GM19372 (cell line): ENCODE results near the gene GAGE10.
"Not testable (repeated sequence)": the region's sequence is repeated elsewhere in the genome, so short reads cannot be mapped to it uniquely, and the experiment has no call there.

Experiments used
- ATAC-seq: cut with Tn5 transposase; IDR thresholded peaks from one replicate; pipeline ENCODE4 v1.9.1; 2021; ENCODE audit warnings: mild to moderate bottlenecking, low read depth, moderate library complexity; ENCODE audit not compliant: unreplicated experiment

Gene GAGE10

DNA sequence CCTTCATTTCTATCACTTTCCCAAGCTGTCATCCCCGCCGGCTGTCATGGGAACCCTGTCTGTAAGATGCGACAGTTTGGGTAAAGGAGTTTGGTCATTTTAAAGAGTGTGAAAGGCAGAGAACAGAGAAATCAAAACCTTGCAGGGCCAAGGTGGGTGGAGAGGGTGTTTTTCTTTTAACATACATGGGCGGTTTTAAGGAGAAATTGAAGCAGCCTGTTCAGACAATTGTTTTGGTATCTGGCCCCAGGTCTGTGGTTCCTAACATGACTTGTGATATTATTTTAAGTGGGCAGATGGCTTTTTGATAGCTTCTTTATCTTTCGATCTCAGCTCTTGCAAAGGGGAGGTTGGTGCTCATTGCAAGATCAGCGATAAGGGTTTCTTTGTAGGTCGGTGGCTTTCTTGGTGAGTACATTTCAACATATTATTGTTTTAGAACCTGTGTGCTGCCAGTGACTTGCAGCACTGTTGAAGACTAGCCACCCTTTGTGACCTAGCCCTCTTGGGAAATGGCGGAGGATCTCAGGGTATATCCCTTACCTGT is 30.2 kb upstream of the GAGE10 start:
- ATAC-seq = no peak

DNA sequence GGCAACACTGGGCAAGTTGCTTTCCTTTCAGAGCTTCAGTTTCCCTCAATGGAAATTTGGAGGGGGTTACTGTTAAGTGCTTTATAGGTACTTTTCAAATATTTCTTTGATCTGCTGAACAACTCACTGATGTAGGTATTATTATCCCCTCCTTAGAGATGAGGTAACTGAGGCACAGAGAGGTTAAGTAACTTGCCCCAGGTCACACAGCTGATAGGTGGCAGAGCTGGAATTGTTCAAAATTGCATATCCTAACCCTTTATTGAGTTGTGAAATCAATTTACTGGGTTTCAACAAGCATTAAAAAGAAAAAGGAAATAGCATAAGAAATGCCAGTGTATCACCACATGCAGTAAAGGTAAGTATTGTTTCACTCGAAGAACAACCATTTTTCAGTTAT is 27.2 kb upstream of the GAGE10 start:
- ATAC-seq = no peak

DNA sequence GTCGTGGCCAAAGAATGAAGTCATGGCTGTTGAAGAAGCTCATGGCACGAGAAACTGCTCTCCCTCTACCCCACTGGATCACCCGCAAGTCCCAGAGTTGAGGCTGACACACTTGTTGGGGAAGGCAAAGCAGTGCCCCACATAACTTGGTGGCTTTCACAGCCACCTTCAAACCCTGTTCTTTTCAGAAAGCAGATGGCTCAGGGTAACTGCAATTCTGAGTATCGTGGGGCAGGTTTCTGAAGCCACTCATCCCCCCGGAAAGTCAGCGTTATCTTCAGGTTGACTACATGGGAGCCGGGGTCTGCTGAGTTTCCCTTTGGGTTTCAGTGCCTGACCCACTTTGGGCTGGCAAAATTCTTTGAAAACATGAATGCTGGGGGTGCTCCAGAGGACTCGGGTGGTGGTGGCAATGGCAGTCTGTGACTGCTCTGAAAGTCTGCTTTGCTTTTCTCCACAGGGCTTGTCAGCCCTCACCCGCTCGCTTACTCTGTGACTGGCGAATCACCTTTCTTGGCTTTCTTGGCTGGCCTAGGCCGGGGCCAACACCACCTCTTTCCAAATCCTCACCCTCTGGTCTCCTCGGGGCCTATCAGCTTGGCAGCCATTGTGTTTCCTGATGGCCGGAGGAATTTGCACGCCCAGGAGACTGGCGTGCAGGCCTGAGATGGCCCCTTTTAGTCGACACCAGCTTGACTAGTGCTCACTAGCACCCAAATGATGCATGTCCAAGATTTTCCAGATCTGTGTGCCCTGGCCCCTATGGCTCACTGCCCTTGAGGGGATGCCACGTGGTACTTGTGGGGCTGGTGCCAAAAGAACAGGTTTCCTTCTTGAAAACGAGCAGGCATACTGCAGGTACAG is 26.5 kb upstream of the GAGE10 start:
- ATAC-seq = no peak

DNA sequence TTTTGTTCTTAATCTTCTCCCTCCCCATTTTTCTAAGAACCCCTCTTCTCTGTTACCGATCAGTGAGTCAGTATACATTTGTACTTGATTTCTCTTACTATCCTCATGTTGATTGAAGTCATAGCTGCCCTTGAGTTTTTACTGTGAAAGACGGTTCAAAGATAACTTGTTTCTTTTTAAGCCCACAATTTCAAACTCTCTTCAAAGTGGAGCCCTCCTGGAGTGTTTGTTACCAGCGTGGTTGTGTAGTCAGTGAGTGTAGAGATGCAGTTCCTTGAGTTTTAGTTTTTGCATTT is 26.0 kb upstream of the GAGE10 start:
- ATAC-seq = no peak

DNA sequence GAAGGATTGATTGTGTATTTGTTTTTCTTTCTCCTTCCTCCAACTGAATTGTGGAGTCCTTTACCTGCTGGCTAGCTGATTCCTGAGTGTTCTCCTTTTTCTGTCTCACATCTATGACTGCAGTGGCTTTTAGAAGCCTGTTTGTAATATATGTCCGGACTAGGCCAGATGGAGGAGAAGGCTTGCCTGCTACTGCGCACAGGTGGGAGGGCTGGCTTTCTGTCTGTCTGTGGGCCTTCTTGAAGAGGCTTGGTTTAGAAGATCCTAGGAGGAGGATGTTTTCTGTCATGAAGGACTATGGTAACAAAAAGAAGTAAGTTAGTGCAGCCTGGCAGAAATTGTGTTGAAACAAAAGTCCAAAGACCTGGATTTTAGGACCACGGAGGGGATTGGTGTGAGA is 25.4 kb upstream of the GAGE10 start:
- no peak for ATAC-seq

DNA sequence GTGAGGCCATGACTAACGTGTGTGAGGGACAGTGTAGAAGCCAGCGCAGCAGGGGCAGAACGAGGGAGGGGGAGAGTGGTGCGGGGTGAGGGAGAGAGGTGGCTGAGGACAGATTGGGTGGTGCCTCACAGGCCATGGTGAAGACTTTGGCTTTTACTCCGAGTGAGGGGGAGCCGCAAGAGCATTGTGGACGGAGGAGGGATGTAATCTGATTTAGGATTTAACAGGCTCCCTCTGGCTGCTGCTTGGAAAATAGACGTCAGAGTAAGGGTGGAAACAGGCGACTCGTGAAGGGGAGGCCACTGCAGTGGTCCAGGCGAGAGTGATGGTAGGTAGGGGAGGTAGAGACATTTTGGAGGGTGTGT is 20.8 kb upstream of the GAGE10 start:
- no peak for ATAC-seq

DNA sequence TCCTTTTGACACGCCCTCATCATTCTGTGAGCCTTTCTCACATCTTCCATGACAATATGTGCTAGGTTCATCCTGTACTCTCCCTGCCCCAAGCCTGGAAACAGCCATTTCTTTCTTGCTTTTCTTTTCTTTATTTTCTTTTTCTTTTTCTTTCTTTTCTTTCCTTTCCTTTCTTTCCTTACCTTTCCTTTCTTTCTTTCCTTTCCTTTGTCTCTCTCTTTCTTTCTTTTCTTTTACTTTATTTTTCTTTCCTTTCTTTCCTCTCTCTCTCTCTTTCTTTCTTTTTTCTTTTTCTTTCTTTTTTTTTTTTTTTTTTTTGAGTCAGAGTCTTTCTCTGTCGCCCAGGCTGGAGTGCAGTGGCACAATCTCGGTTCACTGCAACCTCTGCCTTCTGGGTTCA is 19.2 kb upstream of the GAGE10 start:
- no peak for ATAC-seq

DNA sequence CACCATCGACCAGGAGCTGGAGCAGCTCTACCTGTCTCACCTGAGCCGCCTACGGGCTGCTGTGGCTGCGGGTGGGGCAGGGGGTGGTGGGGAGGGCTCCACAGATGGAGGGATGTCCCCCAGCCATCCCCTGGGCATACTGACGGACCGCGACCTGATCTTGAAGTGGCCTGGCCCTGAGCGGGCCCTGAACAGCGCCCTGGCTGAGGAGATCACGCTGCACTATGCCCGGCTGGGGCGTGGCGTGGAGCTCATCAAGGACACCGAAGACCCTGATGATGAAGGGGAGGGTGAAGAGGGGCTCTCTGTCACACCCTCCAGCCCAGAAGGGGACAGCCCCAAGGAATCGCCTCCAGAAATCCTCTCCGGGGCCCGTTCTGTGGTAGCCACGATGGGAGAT is 17.3 kb upstream of the GAGE10 start:
- ATAC-seq = no peak

DNA sequence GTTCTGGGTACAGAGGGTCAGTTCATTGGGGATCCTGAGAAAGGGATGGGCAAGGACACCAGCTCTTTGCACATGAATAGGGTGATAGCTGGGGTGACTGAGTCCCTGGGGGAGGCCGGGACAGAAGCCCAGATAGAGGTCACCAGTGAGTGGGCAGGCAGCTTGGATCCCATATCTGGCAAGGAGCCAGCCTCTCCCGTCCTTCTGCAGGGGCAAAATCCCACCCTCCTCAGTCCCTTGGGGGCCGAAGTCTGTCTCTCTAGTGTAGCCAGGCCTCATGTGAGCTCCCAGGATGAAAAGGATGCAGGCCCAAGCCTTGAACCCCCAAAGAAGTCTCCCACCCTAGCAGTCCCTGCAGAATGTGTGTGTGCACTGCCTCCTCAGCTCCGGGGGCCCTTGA is 16.9 kb upstream of the GAGE10 start:
- ATAC-seq = no peak

DNA sequence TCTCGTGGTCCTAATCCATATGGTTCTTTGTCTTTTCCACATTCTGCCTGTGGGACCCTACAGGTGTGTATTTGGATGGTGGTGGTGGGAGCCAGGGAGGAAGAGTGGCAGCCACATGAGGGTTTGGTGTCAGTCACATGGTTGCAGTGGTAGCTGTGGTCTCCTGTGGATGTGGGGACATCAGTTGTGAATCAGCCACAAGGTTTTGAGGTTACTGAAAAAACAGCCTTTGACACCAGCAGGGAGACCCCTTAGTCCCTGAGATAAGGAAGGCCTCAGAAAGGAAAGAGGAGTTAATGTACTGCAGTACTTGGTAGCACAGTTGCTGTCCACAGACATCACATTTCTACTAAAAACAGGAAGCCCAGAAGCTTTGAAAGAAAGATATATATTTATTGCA is 15.8 kb upstream of the GAGE10 start:
- no peak for ATAC-seq

DNA sequence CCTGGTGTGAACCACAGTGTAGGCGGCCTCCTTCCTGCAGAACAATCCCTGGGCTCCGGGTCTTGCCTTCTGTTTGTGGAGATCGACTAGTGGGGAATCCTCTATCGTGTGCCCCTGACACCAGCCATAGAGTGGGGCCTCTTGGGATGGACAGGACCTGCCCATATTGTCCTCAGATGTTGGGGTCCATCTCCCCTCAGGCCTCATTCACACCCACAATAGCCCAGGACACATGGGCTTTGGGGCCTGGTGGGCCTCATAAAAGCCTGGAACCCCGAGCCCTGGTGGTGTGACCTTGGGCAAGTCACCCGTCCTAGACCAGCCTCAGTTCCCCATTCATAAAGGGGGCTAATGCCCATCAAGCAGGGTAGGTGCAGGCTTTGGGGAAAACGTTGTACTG is 13.2 kb upstream of the GAGE10 start:
- no peak for ATAC-seq

DNA sequence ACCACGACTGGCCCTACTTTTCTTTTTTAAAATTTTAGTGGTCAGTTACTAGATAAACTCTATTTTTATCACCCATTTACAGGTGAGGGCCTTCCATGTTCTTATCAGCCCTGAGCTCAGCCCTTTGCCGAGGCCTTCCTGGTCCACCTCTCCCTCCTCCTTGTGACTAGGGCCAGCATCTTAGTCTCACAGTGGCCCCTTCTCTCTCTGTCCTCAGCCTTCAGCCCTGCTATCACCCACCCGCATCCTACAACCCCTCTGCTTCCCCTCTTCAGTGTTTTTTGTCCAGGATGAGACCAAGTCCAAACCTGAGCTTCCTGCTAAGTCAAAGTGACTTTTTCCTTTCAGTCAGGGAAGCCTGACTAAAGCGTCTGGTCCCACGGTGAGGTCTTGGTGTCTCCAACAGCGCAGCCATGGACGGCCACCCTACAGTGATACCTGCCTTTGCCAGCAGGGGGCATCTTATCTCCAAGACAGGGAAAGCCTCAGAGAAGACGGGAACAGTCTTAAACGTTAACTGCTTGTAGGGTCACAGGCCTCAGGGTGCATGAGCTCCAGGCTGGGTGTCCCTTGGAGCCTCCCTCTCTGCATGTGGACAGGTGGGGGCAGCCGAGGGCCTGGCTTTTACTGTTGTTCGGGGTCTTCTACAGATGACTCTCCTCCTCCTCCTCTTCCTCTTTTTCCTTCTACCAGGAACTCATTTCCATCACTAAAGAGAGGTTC is 11.7 kb upstream of the GAGE10 start:
- no peak for ATAC-seq

DNA sequence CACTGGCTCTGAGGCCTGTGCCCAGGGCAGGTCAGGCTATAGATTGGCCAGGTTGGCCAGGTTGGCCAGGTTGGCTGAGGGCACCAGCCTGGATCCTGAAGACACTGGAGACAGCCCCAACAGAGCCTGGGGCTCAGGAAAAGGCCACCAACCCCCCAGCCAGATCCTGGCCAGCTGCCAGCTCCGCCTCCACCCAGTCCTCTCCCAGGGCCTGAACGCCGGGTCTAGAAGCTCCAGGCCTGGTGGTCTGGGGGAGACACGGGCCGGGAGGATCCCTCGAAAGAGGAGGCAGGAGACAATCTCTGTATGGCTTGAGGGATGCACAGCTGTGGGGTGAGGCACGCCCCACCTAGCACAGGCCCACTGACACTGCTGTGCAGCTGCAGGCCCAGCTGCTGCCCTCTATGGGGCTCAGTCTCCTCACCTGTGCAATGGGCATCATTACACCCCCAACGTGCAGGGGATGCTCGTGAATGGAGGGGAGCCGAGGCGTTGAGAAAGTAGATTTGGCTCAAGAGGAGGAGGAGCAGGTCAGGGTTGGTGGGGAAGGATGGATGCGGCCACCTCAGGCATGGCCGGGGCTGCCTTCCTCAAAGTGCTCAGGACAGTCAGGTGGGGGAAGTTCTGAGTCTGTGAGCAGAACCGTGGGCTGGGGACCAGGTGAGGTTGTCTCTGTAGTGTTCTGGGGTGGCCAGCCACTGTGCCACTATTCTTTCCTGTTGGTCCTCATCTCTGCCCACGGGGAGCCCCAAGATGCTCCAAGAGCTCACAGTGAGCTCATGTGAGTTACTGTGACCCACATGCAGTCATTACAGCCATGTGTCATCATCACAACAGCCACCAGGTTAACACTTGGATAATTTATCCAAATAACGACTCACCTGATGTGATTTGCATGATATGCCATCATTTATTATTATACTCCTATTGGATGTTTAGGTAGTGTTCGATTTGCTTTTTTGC is 10.8 kb upstream of the GAGE10 start:
- ATAC-seq = no peak

DNA sequence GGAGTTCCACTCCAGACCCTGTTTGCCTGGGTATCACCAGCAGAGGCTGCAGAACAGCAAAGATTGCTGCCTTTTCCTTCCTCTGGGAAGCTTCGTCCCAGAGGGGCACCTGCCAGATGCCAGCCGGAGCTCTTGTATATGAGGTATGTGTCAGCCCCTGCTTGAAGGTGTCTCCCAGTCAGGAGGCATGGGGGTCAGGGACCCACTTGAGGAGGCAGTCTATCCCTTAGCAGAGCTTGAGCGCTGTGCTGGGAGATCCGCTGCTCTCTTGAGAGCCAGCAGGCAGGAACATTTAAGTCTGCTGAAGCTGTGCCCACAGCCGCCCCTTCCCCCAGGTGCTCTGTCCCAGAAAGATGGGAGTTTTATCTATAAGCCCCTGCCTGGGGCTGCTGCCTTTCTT is 4.2 kb upstream of the GAGE10 start:
- not testable (repeated sequence) for ATAC-seq

DNA sequence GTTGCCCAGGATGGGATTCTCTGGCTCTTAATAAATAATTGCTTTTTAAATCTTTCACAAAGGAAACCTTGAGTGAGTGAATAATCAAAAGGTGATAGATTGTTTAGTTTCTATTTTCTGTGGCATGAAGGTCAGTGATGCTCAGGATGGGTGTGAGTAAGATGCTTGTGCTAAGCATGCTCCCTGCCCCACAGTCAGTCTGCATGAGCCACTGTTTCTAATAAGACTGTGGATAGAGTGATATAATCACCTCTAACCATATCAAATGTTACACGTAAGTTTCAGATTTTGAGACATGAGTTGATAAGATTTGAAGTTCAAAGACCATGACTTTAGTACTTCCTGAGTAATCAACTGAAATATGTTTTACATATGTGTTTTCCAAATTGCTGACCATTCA is 2.7 kb upstream of the GAGE10 start:
- ATAC-seq = no peak

DNA sequence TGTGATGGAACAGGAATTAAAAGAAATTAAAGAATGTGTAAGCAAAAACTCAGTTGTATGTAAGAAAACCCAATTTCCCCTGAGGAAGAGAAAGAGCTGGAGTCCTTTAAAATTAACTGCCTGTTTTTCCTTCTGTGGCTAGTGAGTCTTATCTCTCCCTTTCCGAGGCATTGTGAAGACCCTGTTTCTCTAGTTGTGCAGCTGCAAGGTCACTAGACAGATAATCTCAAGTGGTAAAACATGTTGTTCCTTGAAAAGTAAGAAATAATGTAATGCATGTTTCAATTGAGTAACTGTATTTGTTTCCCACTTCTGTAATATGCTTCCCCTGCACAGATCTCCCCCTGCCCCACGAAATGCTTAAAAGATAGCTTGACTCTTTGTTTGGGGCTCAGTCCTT is 4.3 kb downstream of the GAGE10 start:
- ATAC-seq = not testable (repeated sequence)

DNA sequence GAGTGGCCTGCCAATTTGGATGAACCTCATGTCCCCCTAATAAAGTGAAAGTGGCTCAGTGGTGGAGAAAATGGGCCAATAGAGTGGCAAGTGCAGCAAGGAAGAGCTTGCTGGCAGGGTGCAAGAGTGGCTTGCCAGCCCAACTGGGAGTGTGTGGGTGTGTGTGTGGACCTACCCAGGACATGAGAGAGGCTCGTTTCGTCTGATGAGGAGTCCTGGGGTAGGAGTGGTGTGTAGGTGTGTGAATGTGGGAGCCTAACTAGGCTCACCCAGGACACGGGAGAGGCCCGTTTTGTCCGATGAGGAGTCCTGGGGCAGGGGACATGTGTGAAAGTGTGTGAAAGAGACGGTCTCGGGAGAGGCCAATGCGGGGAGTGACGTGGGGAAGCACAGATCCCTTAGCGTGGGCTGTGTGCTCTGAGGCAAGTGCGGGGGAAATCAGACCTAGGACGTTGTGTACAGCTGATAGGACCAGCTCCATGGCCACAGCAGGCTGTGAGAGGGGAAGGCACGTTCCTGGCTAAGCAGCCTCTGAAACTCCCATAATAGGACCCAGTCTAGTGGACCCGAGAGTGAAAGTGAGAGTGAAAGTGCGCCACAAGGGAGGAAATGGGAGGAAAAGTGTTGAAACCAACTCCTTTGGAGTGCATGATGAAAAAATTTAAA is 5.3 kb downstream of the GAGE10 start:
- no peak for ATAC-seq

DNA sequence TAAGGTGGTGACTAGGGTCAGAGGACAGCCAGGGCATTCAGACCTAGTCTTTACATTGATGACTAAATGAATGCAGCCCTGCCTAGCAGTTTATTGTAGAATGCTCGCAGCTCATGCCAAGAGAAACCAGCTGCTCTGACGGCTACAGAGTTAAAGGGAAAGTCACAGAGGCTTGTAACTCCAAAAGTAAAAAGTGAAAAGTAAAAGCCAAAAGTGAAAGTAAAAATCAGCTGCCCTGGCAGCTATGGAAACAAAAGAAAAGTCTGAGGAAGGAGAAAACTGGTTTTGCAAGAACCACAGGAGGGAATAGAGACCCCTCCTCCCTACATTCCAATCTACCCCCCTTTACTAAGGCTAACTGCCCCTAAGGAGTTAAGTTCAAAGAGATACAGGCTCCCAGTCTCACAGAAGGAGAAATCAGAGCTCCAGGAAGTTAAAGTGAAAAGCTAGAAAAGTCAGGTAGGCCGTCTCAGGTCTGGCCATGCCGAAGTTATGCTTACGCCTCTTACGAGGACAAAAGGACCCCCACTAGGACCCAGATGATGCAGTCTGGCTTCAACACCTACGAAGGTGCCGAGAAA is 6.0 kb downstream of the GAGE10 start:
- ATAC-seq = no peak

DNA sequence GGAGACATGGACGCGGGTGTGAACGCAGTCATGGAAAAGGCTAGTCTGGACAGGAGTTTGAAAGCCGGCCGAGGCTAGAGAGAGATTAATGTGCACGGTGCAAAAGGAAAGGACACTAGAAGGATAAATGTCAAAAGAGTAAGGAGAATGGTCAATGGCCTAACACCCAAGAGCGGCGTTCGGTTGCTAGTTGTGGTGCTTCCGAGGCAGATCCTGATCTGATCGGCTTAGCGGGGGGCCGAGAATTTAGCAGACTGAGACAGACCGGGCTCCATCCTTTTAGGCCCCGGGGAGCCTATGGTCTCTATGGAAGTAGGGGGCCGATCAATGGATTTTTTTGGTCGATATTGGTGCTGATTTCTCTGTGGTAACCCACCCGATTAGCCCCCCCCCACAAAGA is 6.9 kb downstream of the GAGE10 start:
- no peak for ATAC-seq

DNA sequence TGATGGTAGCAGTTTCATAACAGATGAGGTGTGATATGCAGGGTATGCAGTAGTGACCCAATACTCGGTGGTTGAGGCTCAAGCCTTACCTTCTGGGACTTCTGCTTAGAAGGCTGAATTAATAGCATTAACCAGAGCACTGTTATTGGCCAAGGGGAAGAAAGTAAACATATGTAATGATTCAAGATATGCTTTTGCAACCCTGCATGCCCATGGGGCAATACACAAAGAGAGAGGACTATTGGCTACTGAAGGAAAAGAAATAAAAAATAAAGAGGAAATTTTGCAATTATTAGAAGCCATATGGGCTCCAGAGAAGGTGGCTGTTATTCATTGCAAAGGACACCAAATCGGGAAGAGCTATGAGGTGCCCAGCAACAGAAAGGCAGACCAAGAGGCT is 8.7 kb downstream of the GAGE10 start:
- no peak for ATAC-seq
